Raji (cell line): ENCODE measurements around the gene SERHL2.

Experiments used
- POLR2A ChIP-seq: IDR thresholded peaks from 2 replicates; pipeline ENCODE4 v1.6.1; 2011; ENCODE audit warnings: low read depth, low read length, control low read depth; ENCODE audit not compliant: insufficient read depth

Gene SERHL2

DNA sequence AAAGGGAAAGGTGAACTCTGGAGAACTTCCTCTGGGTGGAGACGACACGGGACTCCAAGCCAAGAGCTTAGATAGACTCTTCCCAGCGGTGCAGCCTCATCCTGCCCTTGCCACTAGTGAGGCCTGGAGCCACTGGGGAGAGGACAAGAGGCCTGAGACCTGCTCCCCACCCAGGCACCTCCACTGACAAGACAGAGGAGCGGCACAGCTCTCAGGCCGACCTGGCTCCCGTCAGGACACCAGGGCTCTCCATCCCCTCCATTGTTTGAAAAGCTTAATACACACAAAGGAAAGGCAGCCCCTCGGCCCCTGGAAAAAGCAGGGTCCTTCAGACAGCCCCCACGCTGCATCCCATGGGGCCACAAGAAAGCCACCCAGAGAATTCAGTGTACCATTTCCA lies 31.3 kb downstream of the SERHL2 start:
- no peak for TF ChIP-seq POLR2A

- no peak for TF ChIP-seq POLR2A
Observed at GRCh38 chr22:42586381-42586780, 32.6 kb downstream of the SERHL2 start.

DNA sequence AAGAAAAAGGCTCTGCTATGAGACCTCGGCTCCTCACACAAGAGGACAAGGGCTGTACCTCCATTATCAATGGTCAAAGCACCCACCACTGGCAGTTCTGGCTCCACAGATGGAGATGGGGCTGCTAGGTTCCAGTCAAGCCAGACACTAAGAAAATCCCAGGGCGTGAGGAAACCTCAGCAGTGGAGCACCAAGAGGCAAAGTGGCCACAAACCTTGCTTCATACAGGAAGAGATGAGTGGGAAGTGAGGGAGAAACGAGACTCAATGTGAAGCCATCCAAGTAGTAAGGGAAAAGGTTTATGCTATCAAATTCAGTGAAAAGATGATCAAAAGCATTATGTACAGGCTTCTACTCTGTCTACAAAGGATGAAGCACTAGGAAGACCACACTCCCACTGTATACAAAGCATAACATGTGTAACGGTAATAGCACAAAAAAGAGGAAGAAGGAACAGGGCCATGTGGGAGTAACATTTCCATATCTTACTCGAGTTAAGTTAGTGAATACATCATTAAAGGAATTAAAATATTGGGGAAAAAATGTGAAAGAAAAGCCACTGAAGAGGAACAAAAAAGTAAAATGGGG lies 33.9 kb downstream of the SERHL2 start:
- no peak for TF ChIP-seq POLR2A

DNA sequence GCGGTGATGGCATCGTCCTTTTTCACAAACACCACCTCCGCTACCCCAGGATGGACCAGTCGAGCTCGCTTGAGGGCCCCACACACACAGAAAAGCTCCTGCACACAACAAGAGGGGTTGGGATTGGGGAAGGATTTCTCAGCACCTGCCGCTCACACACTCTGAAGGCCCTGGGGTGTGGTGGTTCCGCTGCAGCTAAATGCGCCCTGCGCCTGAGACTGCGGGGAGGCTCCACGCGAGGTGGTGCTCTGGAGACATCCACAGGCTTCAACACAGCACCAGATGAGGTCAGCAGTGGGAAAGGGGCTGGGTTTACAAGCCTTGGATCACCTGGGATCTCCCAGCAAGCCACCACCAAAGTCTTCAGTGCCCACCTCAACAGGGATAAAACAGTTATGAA lies 38.2 kb downstream of the SERHL2 start:
- no peak for TF ChIP-seq POLR2A

DNA sequence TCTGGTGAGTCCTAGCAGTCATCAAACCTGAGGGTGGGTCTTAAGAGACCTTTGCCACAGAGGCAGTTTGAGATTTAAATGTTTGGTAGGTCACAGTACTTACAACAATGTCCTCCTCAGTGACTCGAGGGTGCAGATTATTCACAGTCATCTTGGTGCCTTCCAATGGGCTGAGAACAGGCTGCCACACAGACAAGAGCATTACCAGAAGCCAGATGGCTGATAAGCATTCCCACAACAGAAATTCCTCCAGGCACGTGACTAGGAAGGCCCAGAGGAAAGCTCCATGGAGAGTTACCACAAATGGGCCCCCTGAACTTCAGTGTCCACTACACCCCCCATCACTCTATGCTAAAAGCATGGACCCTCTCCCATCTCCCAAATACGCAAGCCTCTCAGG lies 41.7 kb downstream of the SERHL2 start:
- no peak for TF ChIP-seq POLR2A

DNA sequence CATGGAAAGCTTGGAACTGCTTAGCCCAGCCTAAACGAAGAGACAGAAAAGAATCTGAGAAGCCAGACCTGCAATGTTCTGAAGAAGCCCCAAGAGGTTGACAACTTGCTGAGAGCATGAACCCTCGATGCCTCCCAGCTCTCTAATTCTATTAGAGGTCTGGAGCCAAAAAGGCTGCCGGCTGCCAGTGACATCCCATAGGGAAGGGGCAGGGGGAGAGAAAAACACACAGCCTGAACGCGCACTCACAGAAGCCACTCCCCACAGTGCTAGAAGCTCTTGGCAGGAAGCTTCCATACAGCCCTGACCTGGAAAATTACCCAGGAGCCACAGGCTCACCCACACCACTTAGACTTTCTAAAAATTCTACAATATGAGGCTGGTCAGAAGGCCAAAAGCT lies 42.6 kb downstream of the SERHL2 start:
- no peak for TF ChIP-seq POLR2A

- no peak for TF ChIP-seq POLR2A
Observed at GRCh38 chr22:42596863-42597530, 43.2 kb downstream of the SERHL2 start.

DNA sequence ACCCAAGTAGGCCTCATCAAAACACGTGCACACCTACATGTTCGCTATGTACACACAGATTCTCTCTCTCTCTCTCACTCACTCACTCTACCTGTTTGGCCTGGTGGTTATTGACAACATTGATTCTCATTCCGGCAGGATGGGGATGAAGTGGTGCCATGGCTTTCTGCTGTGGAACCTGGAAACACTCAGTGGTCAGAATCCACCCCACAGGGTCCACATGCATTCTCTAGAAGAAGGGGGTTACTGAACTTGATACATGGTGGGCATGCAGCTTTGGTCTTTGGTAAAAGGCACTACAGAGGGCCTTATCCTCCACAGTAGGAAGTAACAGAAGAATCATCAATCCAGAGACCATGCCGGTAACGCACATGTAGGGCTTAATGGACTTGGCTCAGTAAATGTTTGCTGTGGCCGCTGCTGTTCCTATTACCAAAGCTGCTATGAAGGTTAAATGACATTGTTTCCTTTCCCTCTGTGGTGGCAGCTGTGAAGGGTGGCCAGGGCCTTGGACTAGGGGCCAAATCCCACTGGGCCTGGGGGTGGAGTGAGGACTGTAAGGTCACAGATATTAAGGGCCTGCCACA lies 48.2 kb downstream of the SERHL2 start:
- TF ChIP-seq POLR2A: no peak

GRCh38 chr22:42602470-42602869 lies 48.7 kb downstream of the SERHL2 start:
- TF ChIP-seq POLR2A: no peak

- TF ChIP-seq POLR2A: no peak
Observed at GRCh38 chr22:42603427-42603826, 49.7 kb downstream of the SERHL2 start.

DNA sequence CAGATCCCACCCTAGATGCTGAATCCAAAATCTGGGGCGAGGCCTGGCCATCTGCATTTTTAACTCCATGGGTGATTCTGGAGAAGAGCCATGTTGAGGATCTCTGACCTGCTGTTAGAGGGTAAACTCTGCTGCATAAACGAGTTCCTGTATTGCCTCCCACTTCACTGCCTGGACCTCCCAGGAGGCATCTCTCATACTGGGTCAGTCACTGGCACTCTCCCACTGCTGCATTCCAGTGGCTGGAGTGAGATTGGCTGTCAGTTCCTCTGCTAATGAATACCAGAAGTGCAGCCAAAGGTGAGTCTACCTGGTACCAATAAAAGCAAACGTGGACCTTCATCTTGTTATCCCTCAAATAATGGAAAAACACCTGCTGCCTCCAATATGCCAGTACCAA lies 50.6 kb downstream of the SERHL2 start:
- no peak for TF ChIP-seq POLR2A

- TF ChIP-seq POLR2A: no peak
Observed at GRCh38 chr22:42608136-42608822, 54.5 kb downstream of the SERHL2 start.

DNA sequence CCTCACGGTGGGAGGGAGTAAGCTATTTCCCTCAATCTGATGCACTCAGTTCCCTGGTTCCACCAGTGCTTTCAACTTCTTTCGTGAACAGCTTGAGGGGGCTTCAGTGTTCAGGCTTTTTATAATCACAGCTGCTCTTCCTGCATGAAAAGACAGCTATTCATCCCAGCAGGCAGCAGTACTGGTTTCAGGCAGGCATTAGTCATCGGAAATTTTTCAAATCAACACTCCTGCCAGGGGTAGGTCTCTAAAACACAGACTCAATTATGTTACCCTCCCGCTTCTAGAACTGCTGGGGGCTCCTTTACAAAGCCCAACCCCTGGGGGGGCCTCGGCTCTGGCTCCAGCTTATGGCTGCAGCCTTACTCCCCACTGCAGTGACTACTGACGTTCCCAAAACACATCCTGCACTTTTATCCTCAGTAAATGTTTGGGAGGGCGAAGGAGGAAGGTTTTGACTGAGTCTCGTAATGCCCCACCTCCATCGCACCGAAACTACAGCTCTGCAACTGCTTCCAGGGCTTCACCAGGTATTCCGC lies 55.1 kb downstream of the SERHL2 start:
- TF ChIP-seq POLR2A: no peak

- no peak for TF ChIP-seq POLR2A
Observed at GRCh38 chr22:42610186-42610585, 56.4 kb downstream of the SERHL2 start.

DNA sequence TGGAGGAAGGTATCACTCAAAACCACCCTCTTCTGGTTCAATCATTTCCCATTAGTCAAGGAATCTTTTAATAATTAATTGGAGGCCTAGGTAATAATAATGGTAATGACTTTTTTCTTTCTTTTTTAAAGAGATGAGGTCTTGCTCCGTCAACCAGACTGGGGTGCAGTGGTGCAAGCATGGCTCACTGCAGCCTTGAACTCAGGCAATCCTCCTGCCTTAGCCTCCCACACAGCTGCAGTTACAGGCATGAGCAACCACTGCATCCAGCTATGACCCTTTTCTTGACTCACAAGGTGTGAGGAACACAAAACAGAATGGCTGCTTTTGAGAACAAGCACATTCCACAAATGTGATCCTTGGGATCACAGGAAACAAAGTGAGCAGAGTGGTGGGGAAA lies 57.3 kb downstream of the SERHL2 start:
- TF ChIP-seq POLR2A: no peak

DNA sequence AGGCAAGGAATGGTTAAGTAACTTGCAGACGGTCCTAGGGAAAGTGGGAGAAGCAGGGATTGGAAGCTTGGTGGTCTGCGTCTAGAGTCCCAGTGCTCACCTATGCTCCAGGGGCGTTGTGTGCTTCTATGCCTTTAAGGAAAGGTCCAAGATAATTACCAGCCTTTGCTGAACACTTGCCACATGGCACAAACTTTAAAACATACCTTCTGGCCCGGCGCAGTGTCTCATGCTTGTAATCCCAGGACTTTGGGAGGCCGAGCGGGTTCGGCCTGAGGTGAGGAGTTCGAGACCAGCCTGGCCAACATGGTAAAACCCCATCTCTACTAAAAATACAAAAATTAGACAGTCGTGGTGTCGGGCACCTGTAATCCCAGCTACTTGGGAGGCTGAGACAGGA lies 58.6 kb downstream of the SERHL2 start:
- no peak for TF ChIP-seq POLR2A
